DMS114 treated with DMSO at 0.1 percent for 48 hours (cell line): ENCODE measurements around the gene TAPBPL.
"Not testable (repeated sequence)": the region's sequence is repeated elsewhere in the genome, so short reads cannot be mapped to it uniquely, and the experiment has no call there.

Experiments
- DNase-seq: peaks from one replicate; lab custom pipeline; 2025; ENCODE audit not compliant: unreplicated experiment; lab: John Stamatoyannopoulos, UW

Gene TAPBPL

GRCh38 chr12:6489449-6489848, 37.6 kb downstream of the TAPBPL start:
- no peak for DNase-seq

GRCh38 chr12:6490673-6491072, 38.8 kb downstream of the TAPBPL start:
- not testable (repeated sequence) for DNase-seq

GRCh38 chr12:6492838-6493496, 41.1 kb downstream of the TAPBPL start, which contains the start of gene MRPL51:
Gene MRPL51, minus strand, starts transcription at chr12:6493262. Its CDS starts 126 bp downstream, at chr12:6493136.
- DNase-seq: peak; percentile 86

GRCh38 chr12:6493497-6494257, 41.8 kb downstream of the TAPBPL start, which contains the start of gene NCAPD2:
Gene NCAPD2, plus strand, starts transcription at chr12:6494102. Its CDS starts 997 bp downstream, at chr12:6495099.
- DNase-seq: peak; percentile 97

- DNase-seq: peak; percentile 52
These were observed 42.5 kb downstream of the TAPBPL start for GRCh38 chr12:6494258-6494743.

- no peak for DNase-seq
These were observed 43.1 kb downstream of the TAPBPL start for GRCh38 chr12:6494968-6495367.

GRCh38 chr12:6497291-6497690, 45.4 kb downstream of the TAPBPL start:
- DNase-seq: not testable (repeated sequence)

GRCh38 chr12:6500466-6500865, 48.6 kb downstream of the TAPBPL start:
- DNase-seq: no peak

GRCh38 chr12:6507102-6507998, 55.5 kb downstream of the TAPBPL start:
- DNase-seq: no peak

- DNase-seq: no peak
These were observed 56.2 kb downstream of the TAPBPL start for GRCh38 chr12:6508087-6508486.
